ENCODE measurements around the gene CA11. TPM values are rescaled to one million over a fixed set of nuclear protein-coding genes. Genes with fewer than 3 reads are reported as not detected.

Gene CA11
- total RNA-seq, 1 donor from 2014 or later, result 9.5 TPM

GRCh38 chr19:48676887-48677286 lies 30.9 kb upstream of the CA11 start:
- DNase-seq (ENCODE audit: low read depth), result no peak
- Histone ChIP-seq H3K9ac (ENCODE audit: low read length) (no peak overlapping the region), H3K4me1 (ENCODE audit: insufficient read depth, low read length) (peaks cover 6% of the 10 kb centered on the region), H4K20me1 (ENCODE audit: insufficient read depth, low read length) (no peaks in the 10 kb centered on the region), H3K27me3 (ENCODE audit: insufficient read depth, low read length) (peaks cover 3% of the 10 kb centered on the region), H3K9me3 (ENCODE audit: insufficient read depth, low read depth, low read length) (no peaks in the 10 kb centered on the region), H3K4me3 (ENCODE audit: insufficient read depth, low read depth, low read length) (no peak overlapping the region), H3K27ac (ENCODE audit: low read depth, low read length) (no peak overlapping the region), H2AFZ (ENCODE audit: low read depth, low read length) (no peak overlapping the region), H3K4me2 (ENCODE audit: low read length) (no peak overlapping the region), H3K36me3 (ENCODE audit: insufficient read depth, low read length) (no peaks in the 10 kb centered on the region), H3K79me2 (ENCODE audit: insufficient read depth, low read length) (no peaks in the 10 kb centered on the region)
- TF ChIP-seq CTCF (IDR thresholded peaks at IDR 0.05; ENCODE audit: insufficient read depth, low read depth, low read length) (no peak), EZH2 (IDR thresholded peaks at IDR 0.05; ENCODE audit: insufficient read depth, low read length) (no peak)
- peaks cover 33% of the 10 kb centered on the region for H3K27me3 Mint-ChIP-seq (ENCODE audit: low read depth, unreplicated experiment)
- H3K36me3 Mint-ChIP-seq (ENCODE audit: low read depth, unreplicated experiment), result no peaks in the 10 kb centered on the region
- no peaks in the 10 kb centered on the region for H3K9me3 Mint-ChIP-seq (ENCODE audit: unreplicated experiment)
- H3K4me1 Mint-ChIP-seq (ENCODE audit: low read depth, unreplicated experiment), result no peaks in the 10 kb centered on the region
- FAIRE-seq, result no peak
- no peak overlapping the region for H3K27ac Mint-ChIP-seq (ENCODE audit: unreplicated experiment)
- H3K4me3 Mint-ChIP-seq (ENCODE audit: unreplicated experiment), result no peak overlapping the region

- no peak overlapping the region for H3K9ac ChIP-seq (ENCODE audit: low read length)
- H2AFZ ChIP-seq (ENCODE audit: low read depth, low read length), result no peak overlapping the region
- H3K27me3 ChIP-seq (ENCODE audit: insufficient read depth, low read length), result peaks cover 3% of the 10 kb centered on the region
- no peaks in the 10 kb centered on the region for H3K36me3 ChIP-seq (ENCODE audit: insufficient read depth, low read length)
- H3K79me2 ChIP-seq (ENCODE audit: insufficient read depth, low read length), result no peaks in the 10 kb centered on the region
- TF ChIP-seq CTCF (IDR thresholded peaks at IDR 0.05; ENCODE audit: insufficient read depth, low read depth, low read length) (no peak), EZH2 (IDR thresholded peaks at IDR 0.05; ENCODE audit: insufficient read depth, low read length) (no peak)
- Mint-ChIP-seq H3K9me3 (ENCODE audit: unreplicated experiment) (no peaks in the 10 kb centered on the region), H3K4me1 (ENCODE audit: low read depth, unreplicated experiment) (no peaks in the 10 kb centered on the region), H3K27me3 (ENCODE audit: low read depth, unreplicated experiment) (peaks cover 33% of the 10 kb centered on the region), H3K4me3 (ENCODE audit: unreplicated experiment) (no peak overlapping the region), H3K27ac (ENCODE audit: unreplicated experiment) (no peak overlapping the region), H3K36me3 (ENCODE audit: low read depth, unreplicated experiment) (no peaks in the 10 kb centered on the region)
- no peaks in the 10 kb centered on the region for H4K20me1 ChIP-seq (ENCODE audit: insufficient read depth, low read length)
- peaks cover 6% of the 10 kb centered on the region for H3K4me1 ChIP-seq (ENCODE audit: insufficient read depth, low read length)
- DNase-seq (ENCODE audit: low read depth), result no peak
- no peak overlapping the region for H3K27ac ChIP-seq (ENCODE audit: low read depth, low read length)
- H3K9me3 ChIP-seq (ENCODE audit: insufficient read depth, low read depth, low read length), result no peaks in the 10 kb centered on the region
- no peak overlapping the region for H3K4me2 ChIP-seq (ENCODE audit: low read length)
- FAIRE-seq, result no peak
- no peak overlapping the region for H3K4me3 ChIP-seq (ENCODE audit: insufficient read depth, low read depth, low read length)
These were observed 30.5 kb upstream of the CA11 start for GRCh38 chr19:48676487-48676886.

- no peak overlapping the region for H3K9ac ChIP-seq (ENCODE audit: low read length)
These were observed 29.2 kb upstream of the CA11 start for GRCh38 chr19:48674921-48675824.

More at GRCh38 chr19:48674921-48675824, 29.2 kb upstream of the CA11 start:
- no peaks in the 10 kb centered on the region for H3K4me1 ChIP-seq (ENCODE audit: insufficient read depth, low read length)
- peaks cover 34% of the 10 kb centered on the region for H3K27me3 Mint-ChIP-seq (ENCODE audit: low read depth, unreplicated experiment)
- H3K36me3 ChIP-seq (ENCODE audit: insufficient read depth, low read length), result no peaks in the 10 kb centered on the region
- peak overlapping the region; percentile 57 for H2AFZ ChIP-seq (ENCODE audit: low read depth, low read length)
- no peaks in the 10 kb centered on the region for H4K20me1 ChIP-seq (ENCODE audit: insufficient read depth, low read length)
- no peaks in the 10 kb centered on the region for H3K79me2 ChIP-seq (ENCODE audit: insufficient read depth, low read length)
- peak overlapping the region; percentile 58 for H3K27ac Mint-ChIP-seq (ENCODE audit: unreplicated experiment)
- FAIRE-seq (peak; percentile 41), DNase-seq (ENCODE audit: low read depth) (peak; percentile 40)
- H3K4me3 ChIP-seq (ENCODE audit: insufficient read depth, low read depth, low read length), result no peak overlapping the region
- no peak overlapping the region for H3K4me2 ChIP-seq (ENCODE audit: low read length)
- H3K36me3 Mint-ChIP-seq (ENCODE audit: low read depth, unreplicated experiment), result no peaks in the 10 kb centered on the region
- H3K4me1 Mint-ChIP-seq (ENCODE audit: low read depth, unreplicated experiment), result no peaks in the 10 kb centered on the region
- no peaks in the 10 kb centered on the region for H3K9me3 ChIP-seq (ENCODE audit: insufficient read depth, low read depth, low read length)
- H3K27me3 ChIP-seq (ENCODE audit: insufficient read depth, low read length), result peaks cover 3% of the 10 kb centered on the region
- TF ChIP-seq CTCF (IDR thresholded peaks at IDR 0.05; ENCODE audit: insufficient read depth, low read depth, low read length) (peak; percentile 73), EZH2 (IDR thresholded peaks at IDR 0.05; ENCODE audit: insufficient read depth, low read length) (no peak)
- H3K9me3 Mint-ChIP-seq (ENCODE audit: unreplicated experiment), result no peaks in the 10 kb centered on the region
- H3K4me3 Mint-ChIP-seq (ENCODE audit: unreplicated experiment), result no peak overlapping the region
- no peak overlapping the region for H3K27ac ChIP-seq (ENCODE audit: low read depth, low read length)
